Astrocyte (in vitro differentiated cells and primary cell): Measurements from ENCODE around the gene DCAF6.

ENCODE experiments used
- EZH2 ChIP-seq: IDR thresholded peaks from 2 replicates; pipeline ENCODE4 v1.6.1; 2012; ENCODE audit warnings: mild to moderate bottlenecking, low read length, inconsistent platforms; ENCODE audit not compliant: insufficient read depth
- TF ChIP-seq, protein P1 (sequence below): IDR thresholded peaks from 2 replicates; pipeline ENCODE4 v1.5.1; 2011; ENCODE audit warnings: low read depth, mild to moderate bottlenecking, inconsistent platforms, low read length, moderate library complexity; ENCODE audit not compliant: insufficient read depth

DNA sequence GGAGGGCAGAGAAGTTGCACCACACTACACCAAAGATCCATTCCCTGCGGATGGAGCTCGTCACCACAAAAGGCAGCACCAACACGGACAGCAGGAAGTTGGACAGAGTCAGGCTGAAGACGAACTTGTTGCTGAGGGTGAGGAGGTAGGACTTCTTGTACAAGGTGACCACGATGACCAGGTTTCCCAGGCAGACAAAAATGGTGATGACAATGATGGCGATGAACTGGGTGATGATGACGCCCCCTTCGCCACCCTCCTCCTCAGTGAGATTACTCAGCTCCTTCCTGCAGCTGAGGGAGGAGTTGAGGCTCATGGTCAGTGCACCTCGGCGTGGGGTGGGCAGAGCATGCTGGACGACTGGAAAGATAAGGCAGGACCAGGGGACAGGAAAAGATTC, 168.1 kb downstream of the DCAF6 start:
- TF ChIP-seq, protein P1, sequence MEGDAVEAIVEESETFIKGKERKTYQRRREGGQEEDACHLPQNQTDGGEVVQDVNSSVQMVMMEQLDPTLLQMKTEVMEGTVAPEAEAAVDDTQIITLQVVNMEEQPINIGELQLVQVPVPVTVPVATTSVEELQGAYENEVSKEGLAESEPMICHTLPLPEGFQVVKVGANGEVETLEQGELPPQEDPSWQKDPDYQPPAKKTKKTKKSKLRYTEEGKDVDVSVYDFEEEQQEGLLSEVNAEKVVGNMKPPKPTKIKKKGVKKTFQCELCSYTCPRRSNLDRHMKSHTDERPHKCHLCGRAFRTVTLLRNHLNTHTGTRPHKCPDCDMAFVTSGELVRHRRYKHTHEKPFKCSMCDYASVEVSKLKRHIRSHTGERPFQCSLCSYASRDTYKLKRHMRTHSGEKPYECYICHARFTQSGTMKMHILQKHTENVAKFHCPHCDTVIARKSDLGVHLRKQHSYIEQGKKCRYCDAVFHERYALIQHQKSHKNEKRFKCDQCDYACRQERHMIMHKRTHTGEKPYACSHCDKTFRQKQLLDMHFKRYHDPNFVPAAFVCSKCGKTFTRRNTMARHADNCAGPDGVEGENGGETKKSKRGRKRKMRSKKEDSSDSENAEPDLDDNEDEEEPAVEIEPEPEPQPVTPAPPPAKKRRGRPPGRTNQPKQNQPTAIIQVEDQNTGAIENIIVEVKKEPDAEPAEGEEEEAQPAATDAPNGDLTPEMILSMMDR: no peak
- TF ChIP-seq EZH2: no peak
